ENCODE data around the gene PDE6G. TPM values are rescaled to one million over a fixed set of nuclear protein-coding genes. Genes with fewer than 3 reads are reported as not detected.

Gene PDE6G
- 1 to 10 TPM in 1 of 3 donors, not detected in 2; 1.9 TPM for total RNA-seq

DNA sequence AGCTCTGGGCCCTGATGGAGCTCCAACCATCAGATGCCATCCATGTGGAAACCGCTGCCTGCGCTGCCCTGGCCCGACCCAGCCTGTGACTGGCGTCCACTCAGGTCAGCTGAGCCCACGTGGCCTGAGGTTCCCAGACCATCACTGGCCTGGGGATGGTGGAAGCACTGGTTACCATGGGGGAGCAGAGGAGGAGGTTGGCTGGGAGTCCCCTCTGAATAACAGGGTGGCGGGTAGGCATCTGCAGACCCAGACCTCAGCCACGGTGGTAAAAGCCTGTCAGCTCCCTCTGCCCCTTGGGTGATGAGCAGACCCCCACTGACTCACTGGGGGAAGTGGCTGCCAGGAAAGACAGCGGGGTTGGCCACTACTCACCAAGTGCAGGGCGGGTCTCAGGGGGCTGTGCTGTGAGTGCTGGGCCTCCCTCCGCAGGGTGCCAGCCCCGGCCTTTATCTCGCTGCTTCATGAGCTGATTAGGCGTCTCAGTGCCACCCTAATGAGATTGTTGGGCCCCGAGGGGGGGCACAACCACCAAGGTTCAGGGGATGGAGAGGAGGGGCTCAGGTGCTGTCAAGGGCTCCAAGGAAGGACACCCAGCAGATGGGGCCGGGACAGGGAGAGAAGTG is at the start of gene PDE6G:
TSS of gene PDE6G (minus strand) at position 425 of the 626 bp plus-strand sequence. CDS start 3,237 bp downstream, outside the sequence.
- Histone ChIP-seq H3K4me3 (no peak within 1 kb of the TSS), H3K27me3 (peaks cover 0 to 23% of the 10 kb centered on the region in 2 donors), H3K4me1 (no peaks in the 10 kb centered on the region), H3K27ac (no peak within 1 kb of the TSS), H3K36me3 (no peaks in the 10 kb centered on the region), H3K9me3 (no peaks in the 10 kb centered on the region)
- intact Hi-C loops (cut with DNase I; ENCODE audit: low total_unique reads), result no loop called here
- TF ChIP-seq, protein P1, sequence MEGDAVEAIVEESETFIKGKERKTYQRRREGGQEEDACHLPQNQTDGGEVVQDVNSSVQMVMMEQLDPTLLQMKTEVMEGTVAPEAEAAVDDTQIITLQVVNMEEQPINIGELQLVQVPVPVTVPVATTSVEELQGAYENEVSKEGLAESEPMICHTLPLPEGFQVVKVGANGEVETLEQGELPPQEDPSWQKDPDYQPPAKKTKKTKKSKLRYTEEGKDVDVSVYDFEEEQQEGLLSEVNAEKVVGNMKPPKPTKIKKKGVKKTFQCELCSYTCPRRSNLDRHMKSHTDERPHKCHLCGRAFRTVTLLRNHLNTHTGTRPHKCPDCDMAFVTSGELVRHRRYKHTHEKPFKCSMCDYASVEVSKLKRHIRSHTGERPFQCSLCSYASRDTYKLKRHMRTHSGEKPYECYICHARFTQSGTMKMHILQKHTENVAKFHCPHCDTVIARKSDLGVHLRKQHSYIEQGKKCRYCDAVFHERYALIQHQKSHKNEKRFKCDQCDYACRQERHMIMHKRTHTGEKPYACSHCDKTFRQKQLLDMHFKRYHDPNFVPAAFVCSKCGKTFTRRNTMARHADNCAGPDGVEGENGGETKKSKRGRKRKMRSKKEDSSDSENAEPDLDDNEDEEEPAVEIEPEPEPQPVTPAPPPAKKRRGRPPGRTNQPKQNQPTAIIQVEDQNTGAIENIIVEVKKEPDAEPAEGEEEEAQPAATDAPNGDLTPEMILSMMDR (IDR thresholded peaks at IDR 0.05), result no peak
- TF ChIP-seq POLR2A (IDR thresholded peaks at IDR 0.05) (no peak), POLR2AphosphoS5 (IDR thresholded peaks at IDR 0.05) (no peak)
- no peak for DNase-seq (ENCODE audit: low spot score in 2 of 2)

DNA sequence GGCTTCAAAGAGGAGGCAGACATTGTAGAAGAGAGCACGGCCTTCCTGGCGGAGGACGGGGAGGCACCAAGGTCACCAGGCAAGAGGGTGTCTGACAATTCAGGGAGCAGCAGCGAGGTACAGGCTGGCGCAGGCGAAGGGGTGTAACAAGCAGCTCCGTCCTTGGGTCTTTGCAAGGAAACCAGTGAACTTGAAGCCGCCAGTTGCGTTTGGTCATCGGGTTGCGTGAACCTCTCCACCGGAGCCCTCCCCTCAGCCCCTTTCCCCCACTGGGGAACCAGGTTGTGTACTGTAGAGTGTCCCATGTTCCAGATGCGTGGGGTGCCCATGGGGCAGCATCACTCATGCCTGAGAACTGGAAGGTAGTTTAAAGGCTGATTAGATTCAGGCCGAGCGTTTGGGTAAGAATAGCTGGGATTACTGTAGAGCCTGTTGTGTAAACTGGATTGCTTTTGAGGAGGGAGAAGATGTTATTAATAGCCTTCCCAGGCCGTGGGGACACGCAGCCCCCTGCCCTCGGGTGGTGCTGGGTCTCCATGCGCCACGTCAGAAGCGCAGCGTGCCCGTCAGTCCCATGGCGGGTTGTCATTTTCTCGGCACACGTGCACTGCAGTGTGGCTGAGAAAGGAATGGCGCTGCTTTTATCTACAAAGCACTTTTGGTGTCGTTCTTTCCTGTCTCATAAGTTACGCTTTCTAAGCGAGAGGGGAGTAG is 49.3 kb upstream of the PDE6G start:
- Histone ChIP-seq H3K27me3 (no peaks in the 10 kb centered on the region), H3K9me3 (no peaks in the 10 kb centered on the region), H3K27ac (no peak overlapping the region), H3K36me3 (no peaks in the 10 kb centered on the region), H3K4me1 (peaks cover 23 to 26% of the 10 kb centered on the region in 2 donors), H3K4me3 (no peak overlapping the region)
- intact Hi-C loops (cut with DNase I; ENCODE audit: low total_unique reads), result no loop called here
- TF ChIP-seq POLR2A (IDR thresholded peaks at IDR 0.05), result no peak
- TF ChIP-seq, protein P1 (IDR thresholded peaks at IDR 0.05), result no peak
- TF ChIP-seq POLR2AphosphoS5 (IDR thresholded peaks at IDR 0.05), result no peak
- DNase-seq (ENCODE audit: low spot score in 2 of 2), result no peak

DNA sequence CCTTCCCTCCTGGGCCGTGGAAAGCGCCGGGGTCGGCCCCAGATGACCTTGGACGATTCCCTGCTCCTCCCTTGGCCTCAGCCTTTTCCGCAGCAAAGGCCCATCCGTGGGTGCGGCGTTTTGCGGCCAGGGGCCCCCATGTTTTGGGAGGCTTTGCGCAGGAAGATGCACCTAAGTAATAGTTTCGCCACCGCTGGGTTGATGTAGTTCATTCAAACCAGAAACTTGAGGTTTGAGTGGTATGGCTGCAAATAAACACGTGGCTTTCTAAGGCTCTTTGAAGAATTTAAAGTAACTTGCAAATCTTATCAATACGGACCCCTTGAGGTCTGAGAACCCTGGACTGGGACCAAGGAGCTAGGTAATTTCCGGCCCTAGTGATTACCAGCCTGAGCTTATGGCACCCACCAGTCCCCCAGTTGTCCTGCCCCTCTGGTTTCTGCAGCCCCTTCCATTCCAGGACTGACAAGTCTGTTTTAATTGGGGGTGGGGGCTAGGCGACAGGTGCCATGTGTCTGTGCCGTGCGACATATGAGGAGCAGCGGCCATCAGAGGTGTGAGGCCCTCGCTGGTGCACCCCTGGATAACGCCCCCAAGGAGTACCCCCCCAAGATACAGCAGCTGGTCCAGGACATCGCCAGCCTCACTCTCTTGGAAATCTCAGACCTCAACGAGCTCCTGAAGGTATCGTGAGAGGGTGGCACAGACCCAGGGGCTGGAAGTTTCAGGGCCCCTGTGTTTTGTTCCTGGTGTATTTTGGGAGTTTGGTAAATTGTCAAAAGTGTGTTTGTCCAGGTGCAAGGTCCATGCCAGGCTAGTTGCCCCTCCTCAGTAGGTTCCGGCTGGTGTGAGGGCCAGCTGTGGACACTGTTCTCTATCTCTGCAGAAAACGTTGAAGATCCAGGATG is 47.7 kb upstream of the PDE6G start:
- peaks cover 23% of the 10 kb centered on the region in 2 donors for H3K4me1 ChIP-seq
- no peaks in the 10 kb centered on the region for H3K9me3 ChIP-seq
- no peaks in the 10 kb centered on the region for H3K27me3 ChIP-seq
- intact Hi-C loops (cut with DNase I; ENCODE audit: low total_unique reads), result no loop called here
- H3K4me3 ChIP-seq, result peak overlapping the region; percentile 73 to 99 (median 81)
- no peaks in the 10 kb centered on the region for H3K36me3 ChIP-seq
- peak overlapping the region; percentile 95 for H3K27ac ChIP-seq
- no peak for TF ChIP-seq POLR2A (IDR thresholded peaks at IDR 0.05)
- no peak for TF ChIP-seq POLR2AphosphoS5 (IDR thresholded peaks at IDR 0.05)
- DNase-seq (ENCODE audit: low spot score in 2 of 2), result no peak

DNA sequence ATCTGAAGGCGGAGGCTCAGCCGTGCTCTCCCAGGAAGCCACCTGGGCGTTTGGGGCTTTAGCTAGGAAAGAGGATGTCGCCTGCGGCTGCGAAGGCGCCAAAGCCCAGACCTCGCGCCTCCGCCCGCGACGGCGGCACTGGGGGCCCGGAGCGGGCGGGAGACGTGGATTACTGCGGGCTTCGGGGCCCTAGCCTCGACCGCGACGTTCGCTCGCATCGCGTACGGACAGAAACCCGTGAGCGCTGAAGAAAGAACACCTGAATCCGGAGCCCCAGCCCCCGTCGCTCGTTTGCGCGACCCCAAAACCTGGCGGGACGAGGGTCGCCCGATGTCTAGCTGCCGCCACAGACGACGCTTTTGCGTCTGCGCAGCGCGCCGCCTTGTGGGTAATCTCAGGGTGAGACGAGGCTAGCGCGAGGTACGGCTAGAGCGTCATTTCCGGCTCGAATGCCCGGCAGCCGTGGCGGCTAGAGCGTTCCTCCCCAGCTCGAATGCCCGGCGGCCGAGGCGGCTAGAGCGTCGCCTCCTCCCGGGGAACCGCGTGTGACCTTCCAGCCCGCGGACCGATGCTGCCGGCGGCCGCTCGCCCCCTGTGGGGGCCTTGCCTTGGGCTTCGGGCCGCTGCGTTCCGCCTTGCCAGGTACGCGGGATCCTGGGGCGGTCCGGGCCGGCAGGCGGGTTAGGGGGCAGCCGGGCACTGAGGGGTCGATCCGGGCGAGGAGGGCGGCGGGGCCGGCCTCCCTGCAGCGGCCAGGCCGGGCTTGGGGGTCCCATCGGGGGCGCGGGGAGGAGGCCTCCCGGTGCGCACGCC is 46.8 kb upstream of the PDE6G start, which contains the start of gene MRPL12:
TSS of gene MRPL12 (plus strand) at position 434 of the 813 bp plus-strand sequence. CDS start at position 569, 135 bp downstream.
- no peaks in the 10 kb centered on the region for H3K27me3 ChIP-seq
- peak within 1 kb of the TSS; percentile 95 for H3K27ac ChIP-seq
- peaks cover 23% of the 10 kb centered on the region in 2 donors for H3K4me1 ChIP-seq
- intact Hi-C loops (cut with DNase I; ENCODE audit: low total_unique reads), result no loop called here
- DNase-seq (ENCODE audit: low spot score in 2 of 2), result peak; percentile 87 to 92
- H3K36me3 ChIP-seq, result no peaks in the 10 kb centered on the region
- H3K4me3 ChIP-seq, result peak within 1 kb of the TSS; percentile 73 to 99 (median 81)
- H3K9me3 ChIP-seq, result no peaks in the 10 kb centered on the region
- TF ChIP-seq POLR2A (IDR thresholded peaks at IDR 0.05), result peak; percentile 73
- TF ChIP-seq, protein P1 (IDR thresholded peaks at IDR 0.05), result peak in 2 of 3 donors; percentile 38 to 56
- TF ChIP-seq POLR2AphosphoS5 (IDR thresholded peaks at IDR 0.05), result peak; percentile 93 to 97 (median 96)

All from breast epithelium (tissue), 4 donors.